Activated CD8-positive, alpha-beta memory T cell treated with anti-CD3 and anti-CD28 coated beads, Interleukin-2, amount 50 U/mL, for 1 hour (primary cell): ENCODE measurements around the gene CSN3.

ENCODE experiments used
- DNase-seq: peaks from one replicate; pipeline ENCODE4 v3.0.0-alpha.2; 2020; ENCODE audit errors: extremely low read depth

CSN3 gene

GRCh38 chr4:70297576-70297975 is 55.2 kb downstream of the CSN3 start:
- no peak for DNase-seq

GRCh38 chr4:70298051-70298450 is 55.7 kb downstream of the CSN3 start:
- DNase-seq: no peak

GRCh38 chr4:70299643-70300042 is 57.2 kb downstream of the CSN3 start:
- no peak for DNase-seq

GRCh38 chr4:70300215-70300614 is 57.8 kb downstream of the CSN3 start:
- no peak for DNase-seq
